Activated CD8-positive, alpha-beta T cell treated with anti-CD3 and anti-CD28 coated beads for 36 hours (primary cell): Measurements from ENCODE around the gene DEFB129. TPM values are rescaled to one million over a fixed set of nuclear protein-coding genes. Genes with fewer than 3 reads are reported as not detected.
"Not testable (repeated sequence)": the region's sequence is repeated elsewhere in the genome, so short reads cannot be mapped to it uniquely, and the experiment has no call there.

Experiments used
- ATAC-seq: fragments of 200-7000 bp; cut with Tn5 transposase; one replicate; pipeline ENCODE4 v1.10.0; 2021; ENCODE audit warnings: mild to moderate bottlenecking, moderate library complexity
- CTCF ChIA-PET: fragments of 350-600 bp; sonication (Branson Sonifier 250); formaldehyde crosslinking; loops from one replicate; lab custom pipeline; 2021; ENCODE audit warnings: antibody characterized with exemption; lab: Charles Lee
- POLR2A ChIA-PET: fragments of 350-600 bp; sonication (Branson Sonifier 250); formaldehyde crosslinking; loops from one replicate; lab custom pipeline; 2021; ENCODE audit warnings: antibody characterized with exemption; lab: Charles Lee
- DNase-seq: peaks from one replicate; pipeline ENCODE4 v3.0.0-alpha.2; 2020
- H3K27ac Mint-ChIP-seq: one replicate; pipeline ENCODE4 v1.8.0; 2021; ENCODE audit warnings: mild to moderate bottlenecking, mixed read lengths
- H3K27me3 Mint-ChIP-seq: one replicate; pipeline ENCODE4 v1.8.0; 2021; ENCODE audit warnings: mixed read lengths
- H3K36me3 Mint-ChIP-seq: one replicate; pipeline ENCODE4 v1.8.0; 2021; ENCODE audit warnings: low read depth, mixed read lengths
- H3K4me1 Mint-ChIP-seq: one replicate; pipeline ENCODE4 v1.8.0; 2021; ENCODE audit warnings: low read depth, mixed read lengths
- H3K4me3 Mint-ChIP-seq: one replicate; pipeline ENCODE4 v1.8.0; 2021; ENCODE audit warnings: mild to moderate bottlenecking, moderate library complexity, mixed read lengths
- H3K9me3 Mint-ChIP-seq: one replicate; pipeline ENCODE4 v1.8.0; 2021; ENCODE audit warnings: mixed read lengths
- CTCF ChIP-seq: fragments of 200-600 bp; IDR thresholded peaks from one replicate; pipeline ENCODE4 v1.8.0; 2022; ENCODE audit warnings: antibody characterized with exemption, mild to moderate bottlenecking
- intact Hi-C: fragments of 100-400 bp; cut with micrococcal nuclease; formaldehyde crosslinking; loops from one replicate; pipeline ENCODE4 v1.10.0; 2022
- total RNA-seq, 2 experiments: library from RNA; stranded (reverse); gene quantifications; one replicate each; pipeline ENCODE4 v1.2.3, GENCODE V29; 2021

The DEFB129 gene
- total RNA-seq, 2 experiments from 2014 or later = not detected

GRCh38 chr20:215796-216195 lies 11.3 kb upstream of the DEFB129 start:
- ChIA-PET POLR2A (no interaction called here), CTCF (interaction anchor here (1.4 to 5.2 kb wide), 3 partner anchors 10 to 54 kb away, joined by 4 to 34 read pairs (median 6); no protein-coding TSS in a partner anchor)
- ATAC-seq (no peak), DNase-seq (no peak)
- Mint-ChIP-seq H3K36me3 (no peaks in the 10 kb centered on the region), H3K4me3 (no peak overlapping the region), H3K27me3 (peaks cover 9% of the 10 kb centered on the region), H3K9me3 (no peaks in the 10 kb centered on the region), H3K4me1 (no peaks in the 10 kb centered on the region), H3K27ac (no peak overlapping the region)
- intact Hi-C loops = no loop called here
- no peak for TF ChIP-seq CTCF

GRCh38 chr20:217266-217665 lies 9.8 kb upstream of the DEFB129 start:
- ATAC-seq = no peak
- Mint-ChIP-seq H3K36me3 (no peaks in the 10 kb centered on the region), H3K27ac (no peak overlapping the region), H3K9me3 (no peaks in the 10 kb centered on the region), H3K4me3 (no peak overlapping the region), H3K4me1 (no peaks in the 10 kb centered on the region), H3K27me3 (peaks cover 10% of the 10 kb centered on the region)
- no peak for TF ChIP-seq CTCF
- ChIA-PET CTCF (interaction anchor here (0.9 to 5.2 kb wide), 3 partner anchors 8 to 48 kb away, joined by 3 to 34 read pairs (median 6); no protein-coding TSS in a partner anchor), POLR2A (no interaction called here)
- intact Hi-C loops = no loop called here
- no peak for DNase-seq

- Mint-ChIP-seq H3K27me3 (peaks cover 12% of the 10 kb centered on the region), H3K4me3 (no peak overlapping the region), H3K36me3 (no peaks in the 10 kb centered on the region), H3K9me3 (no peaks in the 10 kb centered on the region), H3K27ac (no peak overlapping the region), H3K4me1 (no peaks in the 10 kb centered on the region)
- peak; percentile 7 for DNase-seq
- POLR2A ChIA-PET = interaction anchor here (0.5 kb wide), 1 partner anchor 203 kb away, joined by 4 read pairs; no protein-coding TSS in a partner anchor
- no peak for ATAC-seq
- no peak for TF ChIP-seq CTCF
- intact Hi-C loops = no loop called here
- CTCF ChIA-PET = interaction anchor here (1.5 to 1.6 kb wide), 2 partner anchors 24 to 47 kb away, joined by 5 to 8 read pairs; no protein-coding TSS in a partner anchor
Measured at GRCh38 chr20:219290-220115, 7.6 kb upstream of the DEFB129 start.

GRCh38 chr20:221258-221830 lies 5.7 kb upstream of the DEFB129 start:
- Mint-ChIP-seq H3K27ac (no peak overlapping the region), H3K9me3 (peaks cover 3% of the 10 kb centered on the region), H3K4me3 (no peak overlapping the region), H3K36me3 (no peaks in the 10 kb centered on the region), H3K27me3 (peaks cover 12% of the 10 kb centered on the region), H3K4me1 (no peaks in the 10 kb centered on the region)
- no peak for DNase-seq
- ATAC-seq = no peak
- intact Hi-C loops = no loop called here
- POLR2A ChIA-PET = no interaction called here
- CTCF ChIA-PET = no interaction called here
- no peak for TF ChIP-seq CTCF

- POLR2A ChIA-PET = interaction anchor here (1.5 kb wide), 1 partner anchor 12 kb away, joined by 3 read pairs; no protein-coding TSS in a partner anchor
- H3K27me3 Mint-ChIP-seq = not testable (repeated sequence)
Measured at GRCh38 chr20:225879-226278, 1.2 kb upstream of the DEFB129 start.

More at GRCh38 chr20:225879-226278, 1.2 kb upstream of the DEFB129 start:
- H3K9me3 Mint-ChIP-seq, intact Hi-C loops, H3K36me3 Mint-ChIP-seq, H3K27ac Mint-ChIP-seq, H3K4me3 Mint-ChIP-seq, ATAC-seq, DNase-seq: not testable (repeated sequence)
- peaks cover 18% of the 10 kb centered on the region for H3K4me1 Mint-ChIP-seq
- CTCF ChIA-PET = interaction anchor here (1.0 to 5.2 kb wide), 6 partner anchors 10 to 105 kb away, joined by 3 to 25 read pairs (median 6); no protein-coding TSS in a partner anchor
